ENCODE results near the gene EPHB1.
"Not testable (repeated sequence)": the region's sequence is repeated elsewhere in the genome, so short reads cannot be mapped to it uniquely, and the experiment has no call there.

EPHB1 gene

DNA sequence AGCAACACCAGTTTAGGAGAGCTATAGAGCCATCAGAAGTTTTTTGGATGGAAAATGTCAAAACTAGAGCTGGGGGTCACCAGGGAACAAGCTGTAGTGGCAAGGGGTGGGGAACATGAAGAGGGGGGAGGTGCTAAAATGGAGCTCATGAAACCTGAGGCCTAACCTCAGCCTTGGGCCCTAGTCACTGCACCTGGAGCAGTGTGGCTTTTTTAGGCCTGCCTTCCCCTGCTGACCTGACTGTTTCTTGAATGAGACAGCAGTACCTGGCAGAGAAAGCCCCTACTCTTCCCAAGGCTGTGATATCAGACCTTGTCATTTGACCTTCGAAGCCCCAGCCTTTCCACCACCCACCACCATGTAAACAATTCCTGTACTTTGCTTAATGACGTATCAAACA, 383.5 kb downstream of the EPHB1 start:
- DNase-seq: no peak

DNA sequence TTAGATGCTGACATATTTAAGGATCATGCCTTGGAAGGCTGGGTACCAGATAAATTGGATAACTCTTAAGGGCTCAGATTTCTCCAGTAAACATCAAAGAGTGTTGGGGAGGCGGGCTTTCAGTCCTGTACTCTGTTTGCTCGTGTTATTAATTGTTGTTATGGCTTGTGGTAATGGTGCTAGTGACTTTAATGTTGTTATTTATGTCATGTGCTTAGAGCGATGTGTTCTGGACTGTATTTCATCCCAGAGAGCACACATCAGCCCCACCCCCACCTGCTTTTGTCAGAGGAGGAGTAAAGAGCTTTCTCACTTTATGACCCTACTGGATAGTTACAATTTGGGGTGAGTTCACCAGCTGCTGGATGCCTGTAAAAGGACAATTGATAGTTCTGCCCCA, 386.3 kb downstream of the EPHB1 start:
- no peak for DNase-seq

DNA sequence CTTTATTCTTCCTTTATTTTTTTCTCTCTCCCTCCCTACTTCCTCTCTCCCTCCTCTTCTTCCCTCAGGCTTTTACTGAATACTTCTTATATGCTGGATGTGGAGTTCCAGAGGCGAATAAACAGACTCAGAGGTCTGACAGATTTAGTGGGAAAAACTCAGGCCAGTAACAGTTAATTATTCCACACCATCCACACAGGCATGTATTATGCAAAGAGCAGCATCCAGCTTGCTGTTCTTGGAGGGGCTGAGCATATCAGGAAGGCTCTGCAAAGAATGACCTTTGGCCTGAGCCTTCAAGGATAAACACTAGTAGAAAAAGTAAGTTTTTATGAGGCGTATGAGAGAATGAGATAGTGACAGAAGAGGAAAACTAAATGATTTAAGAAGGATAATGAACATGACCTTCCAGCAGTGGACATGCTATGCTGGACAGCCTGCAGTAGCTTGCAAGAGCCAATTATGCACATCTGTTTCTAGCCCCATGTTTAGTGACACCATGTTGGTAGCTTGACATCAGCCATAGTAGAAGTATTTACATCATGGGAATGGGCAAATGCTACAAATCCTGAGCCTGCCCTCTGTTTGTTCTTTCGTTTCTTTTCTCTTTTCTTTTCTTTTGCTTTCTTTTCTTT, 387.4 kb downstream of the EPHB1 start:
- DNase-seq: no peak

DNA sequence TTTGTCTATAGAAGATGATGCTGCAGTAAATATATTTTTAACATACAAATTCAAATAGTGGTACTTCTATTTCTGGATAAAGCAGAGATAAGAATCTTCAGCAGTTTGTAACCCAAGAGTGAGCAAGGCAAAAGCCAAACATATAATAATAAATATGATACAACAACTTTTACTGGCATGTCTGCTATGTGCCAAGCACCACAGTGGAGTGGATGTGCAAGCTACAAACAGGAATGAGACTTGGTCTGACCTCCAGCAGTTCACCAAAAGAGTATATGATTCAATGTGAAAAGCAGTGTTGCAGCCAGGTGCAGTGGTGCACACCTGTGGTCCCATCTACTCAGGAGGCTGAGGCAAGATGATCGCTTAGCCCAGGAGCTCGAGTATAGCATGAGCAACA, 395.6 kb downstream of the EPHB1 start:
- no peak for DNase-seq

DNA sequence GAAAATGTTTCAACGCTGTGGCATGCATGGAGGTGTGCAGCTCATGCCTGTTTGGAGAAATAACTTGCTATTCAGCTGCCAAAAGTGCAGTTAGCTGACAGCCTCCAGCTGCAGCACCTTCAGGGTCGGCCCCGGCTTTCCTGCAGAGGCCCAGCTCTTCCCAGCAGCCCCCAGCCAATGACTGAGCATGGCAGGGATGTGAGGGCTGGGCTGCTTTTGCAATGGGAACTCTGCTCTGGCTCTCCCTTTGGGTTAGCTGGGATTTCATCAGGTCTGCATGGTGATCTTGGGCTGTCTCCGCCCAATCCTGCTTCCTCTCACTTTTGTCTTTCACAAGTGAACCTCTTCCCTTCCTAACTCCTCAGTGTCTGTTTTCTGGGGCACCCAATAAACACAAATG, 396.6 kb downstream of the EPHB1 start:
- DNase-seq: no peak

DNA sequence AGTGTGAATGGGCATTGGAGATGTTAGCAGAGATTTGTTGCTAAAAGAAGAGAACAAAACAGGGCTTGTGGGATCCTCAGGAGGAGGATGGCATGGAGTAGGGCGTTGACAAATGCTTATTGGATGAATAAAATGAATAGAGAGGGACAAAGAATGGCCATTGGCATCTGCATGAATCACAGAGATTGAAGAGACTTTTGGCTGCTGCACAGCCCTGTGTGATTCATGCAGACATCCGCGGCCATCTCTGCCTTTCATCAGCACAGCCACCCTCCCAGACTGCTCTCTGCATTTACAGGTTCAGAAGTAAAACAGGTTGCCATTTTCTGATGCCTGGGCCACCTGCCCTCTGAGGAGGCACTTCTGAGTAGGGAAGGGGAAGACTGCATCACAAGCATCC, 397.9 kb downstream of the EPHB1 start:
- DNase-seq: no peak

DNA sequence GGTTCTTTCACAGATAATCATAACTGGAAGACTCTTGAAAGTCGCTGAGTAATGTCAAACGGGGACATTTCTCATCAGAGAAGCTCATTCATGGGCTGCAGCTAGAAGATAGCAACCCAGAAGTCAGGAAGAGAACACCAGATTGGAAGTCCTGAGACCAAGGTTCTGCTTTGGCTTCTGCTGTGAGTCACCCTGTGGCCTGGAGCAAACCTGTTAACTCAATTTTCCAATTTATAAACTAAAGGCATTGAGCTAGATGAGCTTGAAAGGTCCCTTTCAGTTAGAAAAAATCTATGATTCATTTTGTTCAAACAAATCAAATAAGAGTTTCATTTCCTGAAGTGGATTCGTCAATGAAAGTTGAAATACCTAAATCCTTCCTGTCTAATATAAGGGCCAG, 402.2 kb downstream of the EPHB1 start:
- DNase-seq: no peak

DNA sequence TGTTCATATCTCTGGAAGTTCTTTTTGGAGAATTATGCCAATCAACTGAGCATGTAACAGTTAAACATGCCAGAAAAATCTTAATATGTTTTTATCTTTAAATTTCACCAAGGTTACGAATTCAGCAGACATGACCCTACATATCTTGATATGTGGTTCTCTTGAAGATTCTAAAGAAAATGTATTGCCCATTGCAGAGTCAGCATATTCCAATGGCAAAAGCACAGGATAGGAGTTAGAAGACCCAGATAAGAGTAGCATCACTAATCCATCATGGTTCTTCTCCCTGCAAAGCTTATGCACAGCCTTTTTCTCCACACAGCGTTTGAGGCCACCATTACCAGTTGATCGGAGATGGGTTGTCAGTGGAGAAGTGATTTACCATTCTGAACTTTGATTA, 402.8 kb downstream of the EPHB1 start:
- no peak for DNase-seq

DNA sequence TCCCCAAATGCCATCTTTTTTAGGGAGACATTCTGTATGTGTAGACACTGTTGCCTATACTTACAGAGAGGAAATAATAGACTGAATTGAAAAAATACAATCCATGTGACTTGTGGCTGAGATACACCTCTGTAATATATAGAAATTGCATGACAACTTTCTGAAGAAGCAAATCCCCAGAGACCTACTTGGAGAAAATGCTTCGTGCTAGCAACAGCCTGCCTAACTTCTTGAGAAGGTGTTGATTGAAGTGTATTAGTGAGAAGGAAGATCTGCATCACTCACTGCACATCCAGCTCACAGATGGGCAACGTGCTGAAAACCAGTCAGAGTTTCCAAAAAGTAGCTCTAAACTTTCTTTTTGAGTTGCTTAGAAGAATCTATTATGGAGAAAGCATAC, 404.1 kb downstream of the EPHB1 start:
- DNase-seq: no peak

DNA sequence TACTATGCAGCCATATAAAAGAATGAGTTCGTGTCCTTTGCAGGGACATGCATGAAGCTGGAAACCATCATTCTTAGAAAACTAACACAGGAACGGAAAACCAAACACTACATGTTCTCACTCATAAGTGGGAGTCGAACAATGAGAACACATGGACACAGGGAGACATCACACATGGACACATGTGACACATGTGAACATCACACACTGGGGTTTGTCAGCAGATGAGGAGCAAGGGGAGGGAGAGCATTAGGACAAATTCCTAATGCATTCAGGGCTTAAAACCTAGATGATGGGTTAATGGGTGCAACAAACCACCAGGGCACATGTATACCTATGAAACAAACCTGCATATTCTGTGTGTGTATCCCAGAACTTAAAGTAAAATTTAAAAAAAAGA, 408.0 kb downstream of the EPHB1 start:
- DNase-seq: no peak

DNA sequence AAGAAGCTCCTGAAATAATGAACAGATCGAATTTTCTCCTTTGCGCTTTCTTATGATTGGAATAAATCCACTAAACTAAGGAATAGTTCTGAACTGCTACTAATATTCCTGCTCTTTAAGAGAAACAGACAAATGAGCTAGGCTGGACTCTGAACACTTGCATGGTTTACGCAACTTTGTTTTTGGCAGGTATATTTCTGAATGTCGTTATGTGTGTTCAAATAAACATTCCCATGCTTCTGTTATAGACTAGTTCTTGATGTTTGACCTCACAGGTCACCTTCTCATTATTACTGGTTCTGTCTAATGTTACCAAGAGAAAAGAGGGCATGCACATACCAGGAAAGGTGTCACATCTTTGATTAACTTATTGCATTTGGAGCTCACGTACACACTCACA, 418.2 kb downstream of the EPHB1 start:
- no peak for DNase-seq

DNA sequence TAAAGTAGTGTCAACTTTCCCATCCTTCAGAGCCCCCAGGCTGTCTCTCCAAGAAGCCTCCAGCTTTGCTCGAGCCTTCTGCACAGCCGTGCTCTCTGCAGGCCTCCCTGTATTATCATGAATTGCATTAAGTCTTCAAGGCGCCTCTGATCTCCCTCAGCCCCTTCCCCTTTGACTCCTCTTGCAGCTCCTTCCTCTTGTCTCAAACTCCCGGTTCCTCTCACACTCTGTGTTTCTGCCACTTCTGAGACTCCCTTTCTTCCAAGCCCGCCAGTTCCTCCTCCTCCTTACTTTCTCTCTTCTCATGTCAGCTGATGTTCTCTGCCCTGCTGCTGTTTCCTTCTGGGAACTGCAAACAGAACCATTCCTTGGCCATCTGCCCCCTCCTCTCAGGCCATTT, 418.8 kb downstream of the EPHB1 start:
- DNase-seq: no peak

DNA sequence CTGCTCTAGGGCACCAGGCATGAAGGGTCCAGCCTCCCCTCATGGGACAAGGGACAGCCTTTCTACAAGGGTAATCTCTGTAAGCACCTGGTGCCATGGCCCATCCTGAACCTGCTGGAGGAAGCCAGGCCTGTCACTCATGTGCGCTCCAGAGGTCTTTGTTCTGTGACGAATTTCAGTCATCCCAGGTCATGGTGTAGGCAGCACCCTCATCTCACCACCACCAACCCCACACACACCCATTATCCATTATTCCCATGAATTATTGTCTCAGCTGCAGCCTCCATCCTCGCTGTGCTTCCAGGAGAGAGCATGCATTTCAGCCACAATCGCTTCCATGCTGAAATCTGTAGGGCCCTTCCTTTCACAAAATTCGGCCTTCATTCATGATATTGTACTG, 419.3 kb downstream of the EPHB1 start:
- DNase-seq: no peak

DNA sequence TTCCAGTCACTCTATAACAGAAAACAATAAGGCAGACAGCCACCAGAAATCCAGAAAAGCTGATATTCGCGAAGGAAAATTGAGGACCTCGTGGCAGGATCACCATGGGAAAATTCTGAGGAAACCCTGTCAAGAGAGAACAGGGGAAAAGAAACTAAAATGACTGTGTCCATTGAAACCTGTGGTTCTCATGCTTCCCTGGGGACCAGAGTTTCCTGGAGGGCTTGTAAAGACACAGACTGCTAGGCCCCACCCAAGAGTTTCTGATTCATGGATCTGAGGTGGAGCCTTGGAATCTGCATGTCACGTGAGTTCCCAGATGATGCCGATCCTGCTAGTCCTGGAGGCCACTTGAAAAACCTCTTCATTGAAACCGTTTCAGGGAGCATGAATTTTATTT, 420.5 kb downstream of the EPHB1 start:
- DNase-seq: no peak

DNA sequence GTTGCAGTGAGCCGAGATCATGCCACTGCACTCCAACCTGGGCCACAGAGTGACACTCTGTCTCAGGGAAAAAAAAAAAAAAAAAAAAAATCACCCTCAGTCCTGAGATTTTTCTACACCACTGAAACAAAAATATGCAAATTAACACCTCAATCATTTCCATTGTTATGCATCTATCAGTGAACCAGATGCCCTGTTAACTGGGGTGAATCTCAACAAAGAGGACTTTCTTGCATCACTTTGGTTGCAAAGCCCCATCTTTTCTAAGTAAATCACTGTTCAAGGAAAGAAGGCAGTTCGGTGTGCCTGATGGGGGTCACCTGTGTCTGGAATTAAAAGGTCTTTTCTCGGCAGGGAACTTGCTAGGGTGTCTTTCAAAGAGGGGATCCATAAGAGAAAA, 421.6 kb downstream of the EPHB1 start:
- DNase-seq: no peak

DNA sequence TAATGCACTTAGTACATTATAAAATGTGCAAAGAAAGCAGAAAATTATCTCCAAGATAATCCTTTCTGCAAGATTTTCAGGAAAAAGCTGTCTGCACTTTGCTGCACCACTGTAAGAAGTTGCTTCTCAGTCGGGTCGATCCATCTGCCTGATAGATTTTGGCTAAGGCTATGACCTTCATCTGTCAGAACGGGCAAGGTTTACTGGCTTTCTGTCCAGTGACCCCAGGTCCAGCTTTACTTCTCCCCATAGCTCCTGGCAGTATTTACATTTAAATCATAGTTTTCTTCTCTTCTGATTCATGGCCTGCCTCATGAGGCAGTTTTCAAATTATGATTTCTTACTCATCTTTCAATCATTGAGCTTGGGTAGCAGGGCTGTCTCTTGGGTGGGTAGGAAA, 422.7 kb downstream of the EPHB1 start:
- DNase-seq: no peak

DNA sequence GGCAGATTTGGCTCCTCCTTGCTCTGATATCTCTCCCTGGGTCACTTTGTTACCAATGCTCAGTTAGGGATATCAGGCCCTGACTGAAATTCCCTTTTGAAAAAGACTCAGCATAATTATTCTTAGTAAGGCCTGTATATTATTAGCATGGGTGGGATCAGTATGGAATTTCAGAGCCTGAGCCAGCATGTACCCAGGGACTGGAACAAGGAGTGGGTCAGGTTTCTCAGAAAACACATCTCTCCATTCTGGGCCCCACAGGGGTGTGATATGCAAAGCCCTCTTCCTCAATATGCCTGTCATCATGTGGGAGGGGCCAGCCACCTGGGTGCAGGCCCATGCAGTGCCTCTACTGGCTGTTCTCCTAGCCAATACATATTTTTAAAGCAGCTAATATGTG, 423.2 kb downstream of the EPHB1 start:
- no peak for DNase-seq

DNA sequence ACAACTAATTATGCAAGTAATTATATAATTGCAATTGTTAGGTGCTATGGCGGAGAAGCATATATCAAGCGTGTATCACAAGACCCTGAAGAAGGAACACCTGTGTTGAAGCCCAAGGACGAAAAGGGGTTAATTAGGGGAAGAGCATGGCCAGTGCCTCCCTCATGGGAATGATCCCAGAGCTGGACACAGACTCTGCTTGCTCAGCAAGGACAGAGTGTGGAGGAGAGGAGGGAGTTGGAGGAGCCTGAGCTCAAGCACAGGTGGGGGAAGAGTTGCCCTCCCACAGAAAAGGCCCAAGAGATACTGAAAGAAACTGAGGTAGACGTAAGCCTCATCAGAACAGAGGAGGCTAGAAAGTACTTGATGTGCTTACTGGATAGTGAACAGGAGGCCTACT, 423.7 kb downstream of the EPHB1 start:
- DNase-seq: no peak

DNA sequence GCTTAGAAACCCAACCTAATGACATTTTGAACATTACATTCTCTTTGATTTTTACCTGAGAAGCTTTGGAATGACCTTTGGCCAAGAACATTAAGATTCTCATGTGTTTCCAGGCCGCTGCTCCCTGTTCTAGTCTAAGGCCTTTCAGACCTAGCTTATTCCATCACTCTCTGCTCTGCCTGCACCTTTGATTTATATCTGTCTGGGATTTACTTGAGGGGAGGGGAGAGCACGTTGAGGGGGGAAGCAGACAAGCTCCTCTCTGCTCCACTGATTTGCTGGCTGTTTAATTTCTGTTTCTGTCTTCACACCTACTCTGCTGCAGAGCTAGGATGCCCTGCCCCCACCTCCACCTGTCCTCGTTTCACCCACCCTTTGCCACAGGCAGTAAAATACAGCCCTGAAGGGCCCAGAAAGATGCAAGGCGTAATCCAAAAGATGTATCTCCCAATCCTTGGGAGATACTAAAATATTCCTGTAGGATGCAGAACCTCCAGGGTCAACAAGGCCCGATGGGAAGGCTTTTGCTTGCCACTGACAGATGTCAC, 429.8 kb downstream of the EPHB1 start:
- DNase-seq: no peak

DNA sequence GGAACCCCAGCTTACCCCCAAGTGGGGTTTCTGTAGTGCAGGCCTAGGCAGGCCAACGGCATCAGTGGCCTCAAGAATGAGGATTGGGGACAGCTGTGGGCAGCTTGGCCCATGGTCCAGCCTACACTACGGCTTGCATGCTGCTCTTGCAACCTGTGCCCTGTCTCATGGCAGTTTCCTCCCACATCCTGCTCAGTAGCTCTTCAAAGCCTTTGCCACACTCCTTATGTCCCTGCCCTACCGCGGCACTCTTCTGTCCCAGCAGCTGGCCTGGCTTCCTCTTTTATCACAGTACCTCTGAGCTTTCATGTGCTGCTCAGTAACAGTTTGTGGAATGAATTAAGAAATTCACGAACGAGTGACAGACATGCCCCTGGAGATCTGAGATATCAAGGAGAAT, 431.0 kb downstream of the EPHB1 start:
- DNase-seq: no peak

DNA sequence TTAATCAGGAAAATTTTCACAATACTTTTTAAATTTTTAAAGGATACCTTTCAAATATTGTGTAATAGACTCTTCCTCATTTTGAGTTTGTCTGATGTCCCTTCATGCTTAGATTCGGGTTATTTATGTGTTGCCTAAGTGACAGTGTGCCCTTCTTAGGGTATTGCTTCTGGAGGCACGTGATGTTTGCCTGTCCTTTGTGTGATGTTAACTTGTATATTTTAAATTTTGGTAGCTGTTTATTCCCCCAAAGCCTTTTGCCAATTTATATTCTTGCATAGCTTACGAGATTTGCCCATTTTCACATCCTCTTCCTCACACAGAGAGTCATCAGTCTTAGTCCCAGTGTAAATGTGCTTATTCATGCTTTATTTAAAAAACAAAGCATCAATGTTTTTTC, 433.1 kb downstream of the EPHB1 start:
- no peak for DNase-seq

DNA sequence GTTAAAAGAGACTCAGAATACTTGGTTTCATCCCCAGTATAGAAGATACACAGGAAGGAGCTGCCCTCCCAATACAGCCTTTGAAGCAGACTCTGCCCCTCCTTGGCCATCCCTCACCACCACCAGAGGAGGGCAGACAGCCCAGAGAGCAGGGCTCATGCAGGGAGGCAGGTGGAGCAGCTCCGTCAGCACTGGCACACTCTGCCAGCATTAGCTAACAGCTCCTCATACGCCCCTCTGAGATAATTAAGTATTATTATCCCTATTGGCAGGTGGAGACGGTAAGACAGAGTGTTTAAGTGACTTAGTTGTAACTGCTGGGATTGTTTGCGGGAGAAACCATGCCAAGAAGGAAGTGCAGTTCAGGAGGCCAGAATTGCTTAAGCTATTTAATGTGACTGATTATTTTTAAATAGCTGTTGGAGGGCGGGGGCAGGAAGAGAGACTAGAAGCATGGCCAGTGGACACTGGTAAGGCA, 434.0 kb downstream of the EPHB1 start:
- no peak for DNase-seq

DNA sequence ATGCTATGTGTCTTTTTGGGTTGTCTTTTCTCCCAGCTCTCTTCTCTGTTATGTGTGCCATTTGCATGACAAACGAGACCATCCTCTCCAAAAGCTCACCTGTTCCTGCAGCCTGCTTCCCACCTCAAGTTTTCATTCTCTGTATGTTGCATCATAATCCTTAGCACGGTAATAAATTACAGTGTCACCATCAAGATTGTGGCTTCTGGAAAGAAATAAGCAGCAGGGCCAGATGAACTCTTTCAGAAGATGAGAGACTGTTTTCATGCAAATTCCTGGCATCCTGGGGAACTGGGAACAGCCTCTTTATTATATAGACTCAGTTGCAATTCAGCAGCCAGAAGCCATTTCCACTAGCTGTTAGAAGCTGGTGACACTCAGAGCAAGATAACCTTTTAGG, 436.7 kb downstream of the EPHB1 start:
- no peak for DNase-seq

DNA sequence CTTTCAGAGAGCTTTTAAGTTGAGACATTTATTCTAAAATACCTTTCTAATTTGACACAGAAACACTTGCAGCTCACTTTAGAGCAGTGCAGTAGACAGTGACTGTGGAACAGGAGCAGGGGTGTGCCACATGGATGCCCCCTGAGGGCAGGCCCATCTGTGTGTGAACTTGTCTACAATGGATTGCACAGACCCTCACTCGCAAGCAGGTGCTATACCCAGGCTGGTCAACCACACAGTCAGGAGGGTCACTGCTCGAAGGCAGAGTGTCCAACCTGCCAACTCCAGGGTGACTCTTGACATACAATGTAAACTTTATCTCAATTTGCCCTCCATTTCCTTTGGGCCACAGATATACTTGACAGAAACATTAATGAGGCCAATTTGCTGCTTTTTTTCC, 437.2 kb downstream of the EPHB1 start:
- DNase-seq: no peak

DNA sequence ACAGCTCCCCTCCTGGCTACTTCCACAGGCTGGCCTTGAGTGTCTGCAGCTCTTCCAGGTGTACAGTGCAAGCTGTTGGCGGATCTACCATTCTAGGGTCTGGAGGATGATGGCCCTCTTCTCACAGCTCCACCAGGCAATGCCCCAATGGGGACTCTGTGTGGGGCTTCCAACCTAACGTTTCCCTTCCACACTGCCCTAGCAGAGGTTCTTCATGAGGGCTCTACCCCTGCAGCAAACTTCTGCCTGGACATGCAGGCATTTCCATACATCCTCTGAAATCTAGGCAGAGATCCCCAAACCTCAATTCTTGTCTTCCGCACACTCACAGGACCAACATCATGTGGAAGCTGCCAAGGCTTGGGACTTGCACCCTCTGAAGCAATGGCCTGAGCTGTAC, 438.4 kb downstream of the EPHB1 start:
- not testable (repeated sequence) for DNase-seq

DNA sequence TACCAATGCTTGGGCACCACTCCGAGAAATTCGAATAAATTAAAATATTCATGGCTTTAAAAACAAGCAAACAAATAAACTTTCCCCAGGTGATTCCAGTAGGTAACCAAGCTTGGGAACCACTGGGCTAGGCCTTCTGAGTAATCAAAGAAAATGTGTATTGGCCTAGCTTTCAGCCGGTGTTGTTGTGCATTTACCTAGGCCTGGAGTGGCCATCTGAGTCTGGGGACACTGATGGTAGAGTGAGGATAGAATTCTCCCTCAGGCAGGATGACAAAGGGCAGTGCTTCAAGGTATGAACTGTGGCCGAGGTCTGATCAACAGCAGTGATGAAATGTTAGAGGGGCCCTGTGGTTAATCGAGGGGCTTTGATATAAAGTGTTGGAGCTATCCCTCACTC, 440.5 kb downstream of the EPHB1 start:
- no peak for DNase-seq
